DMS53 treated with DMSO at 0.1 percent for 48 hours (cell line): Measurements from ENCODE around the gene TBL2.
"Not testable (repeated sequence)": the region's sequence is repeated elsewhere in the genome, so short reads cannot be mapped to it uniquely, and the experiment has no call there.

Source experiments
- DNase-seq: peaks from one replicate; lab custom pipeline; 2025; ENCODE audit not compliant: unreplicated experiment; lab: John Stamatoyannopoulos, UW

The TBL2 gene

DNA sequence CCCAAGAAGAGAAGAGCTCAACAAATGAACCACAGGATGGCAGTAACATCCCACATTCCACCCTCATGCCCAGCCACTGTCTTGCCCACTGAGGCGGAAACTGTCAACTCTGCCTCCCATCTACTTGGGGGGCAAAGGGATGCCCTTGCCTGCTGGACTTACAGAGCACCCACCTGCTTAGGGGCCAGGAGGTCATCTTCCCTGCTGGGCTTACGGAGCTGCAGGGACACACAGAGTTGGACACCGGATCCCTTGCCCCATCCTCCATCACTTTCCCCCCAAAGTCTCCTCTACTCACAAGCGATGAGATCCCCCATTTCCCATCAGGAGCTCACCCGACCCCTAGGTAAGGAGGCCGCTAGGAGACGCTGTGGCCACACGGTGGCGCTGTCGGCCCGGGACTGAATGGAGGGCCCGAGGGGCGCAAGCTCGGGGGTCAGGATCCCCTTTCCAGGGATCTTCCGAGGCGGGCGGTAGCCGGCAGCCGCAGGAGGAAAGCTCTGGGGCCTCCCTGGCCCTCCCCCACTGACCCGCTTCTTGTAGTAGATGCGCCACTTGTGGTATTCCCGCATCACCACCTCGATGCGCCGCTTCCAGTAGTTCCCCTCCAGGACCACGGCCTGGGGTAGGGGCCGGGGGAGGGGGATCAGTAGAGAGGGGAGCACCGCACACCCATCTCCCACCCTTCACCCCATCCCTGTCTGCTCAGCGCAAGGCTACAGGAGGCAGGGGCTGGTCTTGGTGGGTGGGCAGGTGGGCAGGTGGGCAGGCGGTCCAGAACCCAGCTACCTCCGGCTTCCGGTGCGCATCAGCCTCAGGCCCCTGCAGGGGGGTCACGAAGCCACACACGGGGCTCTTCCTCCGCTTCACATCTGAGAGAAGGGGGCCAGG lies 28.7 kb upstream of the TBL2 start:
- peak; percentile 24 for DNase-seq

DNA sequence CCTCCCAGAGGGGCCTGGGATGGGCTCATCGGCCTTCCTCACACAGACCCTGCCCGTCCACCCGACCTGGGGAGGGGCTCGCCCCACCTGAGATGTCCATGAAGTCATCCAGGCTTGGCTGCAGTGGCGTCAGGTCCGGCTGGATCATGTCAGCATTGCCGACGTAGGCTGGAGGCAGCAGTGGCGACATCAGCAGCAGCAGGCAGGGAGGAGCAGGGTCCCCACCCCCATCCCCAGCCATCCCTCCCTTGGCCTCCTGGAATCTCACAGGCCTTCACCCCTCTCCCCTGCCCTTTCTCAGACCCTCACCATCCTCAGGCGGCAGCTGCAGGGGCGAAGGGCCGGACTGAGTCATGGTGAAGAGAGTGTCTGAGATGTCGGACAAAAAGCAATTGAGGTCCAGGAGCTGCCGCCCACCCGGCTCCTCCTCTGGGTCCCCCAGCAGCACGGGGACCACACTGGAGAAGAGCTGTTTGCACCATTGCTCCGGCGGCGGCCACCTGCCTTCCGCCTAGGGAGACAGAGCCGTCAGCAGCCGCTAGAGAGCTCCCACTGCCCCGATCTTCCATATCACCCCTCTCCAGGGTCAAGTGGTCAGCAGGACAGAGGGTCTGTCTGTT lies 27.3 kb upstream of the TBL2 start:
- no peak for DNase-seq

DNA sequence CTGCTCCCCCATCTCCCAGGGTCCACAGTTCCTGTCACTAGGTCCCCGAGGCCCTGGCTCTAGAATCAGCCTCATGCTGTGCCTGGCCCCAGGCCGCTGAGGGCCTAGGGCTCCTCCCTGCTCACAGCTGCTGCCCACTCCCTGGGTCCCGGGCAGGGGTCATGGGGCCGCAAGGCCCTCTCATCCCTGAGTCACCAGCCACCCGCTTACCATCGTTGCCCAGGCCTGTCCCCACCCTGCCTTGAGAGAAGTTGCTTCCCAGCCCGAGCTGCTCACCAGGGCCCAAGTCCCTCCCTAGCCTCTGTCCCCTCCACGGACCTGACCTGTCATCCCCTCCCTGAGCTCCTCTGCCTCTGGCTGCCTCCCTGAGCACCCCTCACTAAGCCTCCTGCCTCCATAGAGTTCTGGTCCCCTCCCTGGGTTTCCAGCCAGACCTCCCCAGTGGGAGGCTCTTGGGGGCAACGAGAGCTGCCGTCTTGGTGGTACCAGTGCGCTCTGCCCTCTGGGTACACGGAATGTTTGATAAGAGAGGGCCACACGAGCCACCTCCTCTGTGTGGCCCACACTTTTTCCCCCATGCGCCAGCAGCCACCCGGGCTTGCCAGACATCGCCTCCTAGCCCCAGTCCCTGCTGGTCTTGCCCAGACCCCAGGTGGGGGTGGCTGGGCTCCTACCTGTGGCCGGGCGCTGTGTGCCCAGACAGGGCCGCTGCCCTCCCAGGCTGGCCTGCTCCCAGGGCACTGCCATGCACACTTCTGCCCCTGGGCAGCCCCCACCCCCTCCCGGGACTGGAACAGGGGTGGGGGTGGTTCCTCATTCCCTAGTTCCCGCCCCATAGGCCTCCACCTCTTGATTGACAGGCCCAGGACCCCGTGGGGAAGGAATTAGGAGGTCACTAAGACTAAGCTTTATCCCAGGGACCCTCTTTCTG lies 24.6 kb upstream of the TBL2 start:
- no peak for DNase-seq

DNA sequence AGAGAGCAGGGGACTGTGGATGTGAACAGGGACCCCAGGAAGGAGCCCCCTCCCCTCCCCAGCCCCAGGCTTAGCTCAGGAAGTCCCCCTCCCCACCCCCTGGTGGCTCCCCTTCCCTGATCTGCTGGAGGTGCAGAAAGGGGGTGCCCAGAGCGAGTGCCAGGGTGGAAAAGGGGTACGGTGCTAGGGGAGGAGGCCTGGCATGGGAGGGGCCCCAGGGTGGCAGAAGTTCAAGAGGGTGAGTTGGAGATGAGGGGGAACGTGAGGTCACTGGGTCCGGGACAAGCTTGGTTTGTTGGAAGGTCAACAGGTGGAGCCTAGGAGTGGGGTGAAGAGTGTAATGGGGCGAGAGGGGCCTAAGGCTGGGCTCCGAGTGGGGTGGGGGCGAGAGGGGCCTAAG lies 21.5 kb upstream of the TBL2 start:
- DNase-seq = no peak

DNA sequence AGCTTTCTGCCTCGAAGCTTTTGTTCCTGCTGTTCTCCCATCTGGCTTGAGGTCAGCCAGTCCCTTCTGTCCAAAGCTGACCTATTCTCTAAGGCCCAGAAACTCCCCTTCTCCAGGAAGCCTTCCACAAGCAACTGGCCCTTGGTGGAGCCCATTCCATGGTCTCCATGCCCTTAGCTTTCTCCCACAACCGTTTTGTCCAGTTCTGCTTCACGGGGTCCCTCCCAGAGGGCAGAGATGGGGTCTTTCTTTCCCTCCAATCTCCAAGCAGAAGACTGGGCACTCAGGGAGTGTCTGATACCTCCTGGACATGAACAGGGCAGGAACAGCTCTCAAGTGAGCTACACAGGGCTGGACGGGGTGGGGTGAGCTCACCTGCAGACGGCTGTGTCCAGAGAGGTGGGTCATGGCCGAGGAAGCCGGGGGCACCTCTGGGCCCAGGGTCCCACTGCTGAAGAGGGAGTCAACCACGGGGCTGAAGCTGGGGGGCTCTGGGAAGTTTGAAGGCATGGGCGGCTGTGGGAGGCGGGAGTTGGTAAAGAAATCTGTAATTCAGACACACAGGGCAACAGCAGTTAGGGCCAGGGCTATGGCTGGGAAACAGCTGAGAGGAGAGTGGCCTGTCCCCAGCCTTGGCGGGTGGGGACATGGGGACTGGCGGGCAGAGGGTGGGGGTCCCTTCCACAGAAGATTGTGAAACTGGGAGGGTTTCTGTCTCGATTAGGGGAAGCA lies 20.9 kb upstream of the TBL2 start:
- DNase-seq = no peak

DNA sequence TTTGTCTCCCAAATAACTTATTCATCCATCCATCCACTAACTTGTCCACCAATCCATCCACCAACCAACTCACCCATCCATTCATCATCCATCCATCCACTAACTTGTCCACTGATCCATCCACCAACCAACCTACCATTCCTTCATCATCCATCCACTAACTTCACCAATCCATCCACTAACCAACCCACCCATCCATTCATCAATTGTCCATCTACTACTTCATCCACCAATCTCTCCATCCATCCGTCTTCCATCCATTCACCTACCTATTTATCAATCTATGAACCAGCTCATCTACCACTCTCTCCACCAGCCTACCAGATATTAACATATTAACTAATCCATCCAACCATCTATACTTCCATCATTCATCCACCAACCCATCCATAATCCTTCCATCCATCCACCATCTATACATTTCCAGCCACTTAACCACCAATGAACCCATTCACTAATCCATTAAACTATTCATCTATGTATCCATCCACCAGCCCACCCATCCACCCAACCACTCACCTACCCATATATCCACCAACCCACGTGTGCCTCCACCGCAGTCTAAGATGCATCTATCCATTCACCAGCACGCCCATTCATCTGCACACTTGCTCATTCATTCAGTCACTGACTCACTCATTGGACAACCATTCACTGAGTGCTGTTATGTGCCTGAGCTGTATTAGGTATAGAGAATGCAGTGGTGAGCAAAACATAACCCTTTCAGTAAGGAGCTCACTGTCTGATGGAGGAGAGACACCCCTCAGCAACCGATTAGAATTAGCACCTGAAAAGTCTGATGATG lies 19.8 kb upstream of the TBL2 start:
- DNase-seq = no peak

DNA sequence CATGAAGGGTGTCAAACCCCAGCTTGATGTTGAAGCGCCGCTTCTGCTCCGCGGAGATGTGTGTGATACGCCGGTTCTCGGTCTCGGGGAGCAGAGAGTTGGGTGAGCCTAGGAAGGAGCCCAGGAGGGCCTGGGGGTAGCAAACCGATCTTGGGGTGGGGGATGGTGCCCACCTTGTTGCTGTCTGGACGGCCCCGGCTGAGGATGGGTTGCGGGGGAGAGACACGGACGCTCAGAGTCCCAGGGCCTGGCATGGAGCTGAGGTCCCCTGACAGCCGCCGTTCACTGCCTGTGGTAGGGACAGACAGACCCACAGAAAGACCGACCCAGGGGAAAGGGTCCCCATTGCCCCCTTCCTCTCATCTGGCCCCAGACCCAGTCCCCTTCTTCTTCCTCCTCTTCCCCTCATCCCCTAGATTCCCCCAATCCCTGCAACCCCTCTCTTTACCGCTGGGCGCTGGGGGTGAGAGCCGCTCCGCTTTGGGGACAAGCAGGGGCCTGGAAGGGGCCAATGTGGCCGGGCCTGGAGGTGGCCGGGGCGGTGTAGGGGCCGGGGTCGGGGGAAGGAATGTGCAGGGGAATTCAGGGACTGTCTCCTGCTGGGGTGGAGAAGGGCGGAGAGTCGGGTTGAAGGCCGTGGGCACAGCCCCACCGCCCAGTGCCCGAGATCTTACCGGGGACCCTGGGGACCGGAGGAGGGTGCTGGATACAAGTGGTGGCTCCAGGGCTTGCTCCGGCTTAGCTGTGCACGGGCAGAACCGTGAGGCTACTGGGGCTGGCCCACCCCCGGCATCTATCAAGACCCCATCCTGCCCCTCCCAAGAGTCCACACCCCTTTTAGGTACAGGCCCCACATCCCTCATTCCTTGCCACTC lies 18.0 kb upstream of the TBL2 start:
- DNase-seq = no peak

DNA sequence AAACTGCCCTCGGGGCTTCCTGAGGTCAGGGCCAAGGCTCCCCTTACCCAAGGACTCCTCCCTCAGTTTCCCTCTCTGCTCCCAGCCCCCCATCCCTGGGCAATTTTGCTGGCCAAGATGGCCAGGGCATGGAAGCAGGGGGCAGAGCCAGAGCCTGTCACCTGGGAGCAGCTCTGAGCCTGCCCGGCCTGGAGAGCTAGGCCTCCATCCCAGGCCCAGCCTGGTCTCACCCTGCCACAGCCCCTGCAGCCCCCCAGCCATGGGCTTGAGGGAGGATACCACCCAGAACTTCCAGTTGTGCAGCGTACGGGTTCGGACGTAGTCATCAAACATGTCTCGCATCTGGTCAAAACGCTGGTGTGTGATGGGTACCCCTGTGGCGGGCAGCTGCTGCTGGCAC lies 17.0 kb upstream of the TBL2 start:
- no peak for DNase-seq

DNA sequence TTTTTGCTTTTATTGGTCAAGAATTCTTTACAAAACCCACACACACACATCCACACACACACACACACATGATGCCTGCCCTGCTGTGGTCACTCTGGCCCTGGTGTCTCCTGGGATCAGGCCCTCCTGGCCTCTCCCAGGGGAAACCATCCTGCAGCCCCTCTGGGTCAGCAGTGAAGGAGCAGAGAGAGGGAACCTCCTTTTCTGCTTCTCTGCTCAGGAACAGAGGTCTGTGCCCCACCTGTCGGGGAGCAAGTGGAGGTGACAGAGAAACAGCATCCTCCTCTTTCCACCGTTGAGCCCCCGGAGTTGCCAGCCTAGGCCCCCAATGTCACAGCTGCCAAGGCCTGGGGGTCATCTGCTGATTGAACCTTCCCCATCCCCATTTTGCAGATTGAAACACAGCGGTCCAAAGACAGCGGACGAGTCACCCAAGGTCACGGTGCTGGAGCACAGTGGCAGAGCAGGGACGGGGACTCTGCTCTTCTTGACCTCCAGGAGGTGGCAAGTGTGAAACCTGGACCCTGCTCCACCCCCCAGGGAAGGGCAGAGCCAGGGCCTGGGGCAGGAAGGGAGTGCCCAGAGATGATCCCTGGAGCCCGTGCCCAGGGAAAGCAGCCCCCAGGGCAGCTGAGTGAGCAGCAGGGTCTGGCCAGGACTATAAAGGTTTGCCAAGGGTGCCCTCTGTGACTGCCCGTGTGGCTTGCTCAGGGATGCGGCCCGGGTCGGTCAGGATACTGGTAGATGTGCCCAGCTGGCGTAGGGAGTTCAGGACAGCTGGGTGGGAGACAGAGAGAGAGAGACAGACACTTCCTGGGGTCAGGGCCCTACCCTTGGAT lies 15.0 kb upstream of the TBL2 start:
- DNase-seq = no peak

DNA sequence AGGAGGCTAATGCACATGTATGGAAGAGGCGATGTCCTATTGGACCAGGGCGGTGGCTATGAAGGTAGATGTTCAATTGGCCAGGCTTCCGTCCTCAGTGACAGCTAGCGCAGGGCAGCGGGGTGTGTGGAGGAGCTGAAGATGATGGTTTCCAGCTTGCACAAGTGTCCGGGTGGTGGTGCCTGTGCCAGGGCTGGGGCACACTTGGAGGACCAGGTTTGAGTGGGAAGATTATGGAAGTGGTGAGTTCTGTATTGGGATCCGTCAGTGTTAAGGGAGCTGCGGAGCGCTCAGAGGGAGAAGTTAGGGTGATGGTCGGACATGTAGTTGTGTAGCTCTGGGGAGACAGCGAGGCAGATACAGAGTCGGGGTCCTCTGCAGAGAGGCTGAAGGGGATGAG lies 8.5 kb upstream of the TBL2 start:
- DNase-seq = no peak

DNA sequence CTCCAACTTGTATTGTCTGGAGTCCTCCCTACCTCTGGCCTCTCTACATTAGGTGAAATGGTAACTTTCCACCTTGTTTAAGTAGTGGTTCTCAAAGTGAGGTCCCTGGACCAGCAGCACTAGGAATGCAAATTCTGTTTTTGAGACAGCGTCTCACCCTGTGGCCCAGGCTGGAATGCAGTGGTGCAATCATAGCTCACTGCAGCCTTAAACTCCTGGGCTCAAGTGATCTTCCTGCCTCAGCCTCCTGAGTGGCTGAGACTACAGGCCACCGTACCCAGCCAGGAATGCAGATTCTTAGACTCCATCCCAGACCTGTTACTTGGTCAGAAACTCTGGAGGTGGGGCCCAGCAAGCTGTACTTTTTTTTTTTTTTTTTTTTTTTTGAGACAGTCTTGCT lies 6.8 kb upstream of the TBL2 start:
- DNase-seq = no peak

DNA sequence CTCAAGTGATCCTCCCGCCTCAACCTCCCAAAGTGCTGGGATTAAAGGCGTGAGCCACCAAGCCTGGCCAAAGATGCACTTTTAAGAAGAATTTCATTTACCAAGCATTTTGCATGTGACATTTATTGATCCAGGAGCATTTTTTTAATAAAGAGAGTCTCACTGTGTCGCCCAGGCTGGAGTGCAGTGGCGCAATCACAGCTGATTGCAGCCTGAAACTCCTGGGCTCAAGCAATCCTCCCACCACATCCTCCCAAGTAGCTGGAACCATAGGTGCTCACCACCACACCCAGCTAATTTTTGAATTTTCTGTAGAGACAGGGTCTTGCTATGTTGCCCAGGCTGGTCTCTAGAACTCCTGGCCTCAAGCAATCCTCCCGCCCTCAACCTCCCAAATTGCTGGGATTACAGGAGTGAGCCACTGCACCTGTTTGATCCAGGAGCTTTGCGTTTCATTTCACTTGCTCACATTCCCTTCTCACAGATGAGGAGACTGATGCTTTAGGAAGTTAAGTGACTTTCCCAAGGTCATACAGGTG lies 4.4 kb upstream of the TBL2 start:
- no peak for DNase-seq

DNA sequence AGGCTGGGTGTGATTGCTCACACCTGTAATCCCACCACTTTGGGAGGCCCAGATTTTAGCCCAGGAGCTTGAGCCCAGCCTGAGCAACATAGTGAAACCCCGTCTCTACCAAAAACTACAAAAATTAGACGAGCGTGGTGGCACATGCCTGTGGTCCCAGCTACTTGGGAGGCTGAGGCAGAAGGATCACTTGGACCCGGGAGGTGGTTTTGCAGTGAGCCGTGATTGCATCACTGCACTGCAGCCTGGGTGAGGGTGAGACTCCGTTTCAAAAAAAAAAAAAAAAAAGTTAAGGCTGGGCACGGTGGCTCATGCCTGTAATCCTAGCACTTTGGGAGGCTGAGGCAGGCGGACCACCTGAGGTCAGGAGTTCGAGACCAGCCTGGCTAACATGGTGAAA lies 2.6 kb upstream of the TBL2 start:
- not testable (repeated sequence) for DNase-seq

DNA sequence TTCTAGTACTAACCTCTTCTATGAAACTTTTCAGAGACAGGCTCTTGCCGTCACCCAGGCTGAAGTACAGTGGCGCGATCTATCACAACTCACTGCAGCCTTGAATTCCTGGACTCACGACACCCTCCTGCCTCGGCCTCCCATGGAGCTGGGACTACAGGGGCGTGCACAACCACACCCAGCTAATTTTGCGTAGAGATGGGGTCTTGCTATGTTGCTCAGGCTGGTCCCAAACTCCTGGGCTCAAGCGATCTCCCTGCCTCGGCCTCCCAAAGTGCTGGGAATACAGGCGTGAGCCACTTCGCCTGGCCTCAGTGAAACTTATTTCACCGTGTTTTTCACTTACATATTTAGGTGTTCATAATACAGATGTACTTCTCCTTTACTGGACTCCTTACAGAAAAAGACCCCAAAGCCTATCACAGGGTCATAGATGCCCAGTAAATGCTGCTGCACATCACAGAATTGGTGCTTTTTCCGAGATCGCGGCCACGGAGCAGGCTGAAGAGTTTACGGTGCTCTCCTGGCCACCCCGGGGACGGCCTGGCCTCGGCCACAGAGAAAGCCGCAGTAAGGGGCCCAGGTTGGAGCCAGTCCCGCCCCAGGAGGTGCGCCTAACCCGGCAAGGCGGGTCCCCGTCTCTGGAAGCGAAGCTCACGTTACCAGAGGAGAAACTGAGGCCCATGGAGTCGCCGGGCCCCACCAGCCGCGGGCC lies 595 bp downstream of the TBL2 start:
- DNase-seq = peak; percentile 29

DNA sequence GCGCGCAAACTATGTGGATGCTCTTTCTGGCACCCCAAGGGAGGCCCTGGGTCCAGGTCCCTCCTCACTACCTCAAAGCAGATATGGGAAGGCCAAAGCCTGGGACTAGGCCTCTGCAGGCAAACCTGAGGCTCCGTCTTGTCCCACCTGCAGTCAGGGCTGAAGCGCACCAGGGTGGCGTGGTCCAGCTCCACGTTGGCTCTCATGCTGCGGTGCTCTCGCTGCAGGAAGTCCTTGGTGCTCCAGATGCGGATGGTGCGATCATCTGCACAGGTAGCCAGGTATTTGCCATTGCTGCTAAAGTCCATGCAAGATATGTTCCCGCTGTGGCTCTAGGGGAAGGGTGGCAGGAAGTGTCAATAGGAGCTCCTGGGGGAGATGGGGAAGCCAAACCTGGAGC lies 4.6 kb downstream of the TBL2 start:
- no peak for DNase-seq

DNA sequence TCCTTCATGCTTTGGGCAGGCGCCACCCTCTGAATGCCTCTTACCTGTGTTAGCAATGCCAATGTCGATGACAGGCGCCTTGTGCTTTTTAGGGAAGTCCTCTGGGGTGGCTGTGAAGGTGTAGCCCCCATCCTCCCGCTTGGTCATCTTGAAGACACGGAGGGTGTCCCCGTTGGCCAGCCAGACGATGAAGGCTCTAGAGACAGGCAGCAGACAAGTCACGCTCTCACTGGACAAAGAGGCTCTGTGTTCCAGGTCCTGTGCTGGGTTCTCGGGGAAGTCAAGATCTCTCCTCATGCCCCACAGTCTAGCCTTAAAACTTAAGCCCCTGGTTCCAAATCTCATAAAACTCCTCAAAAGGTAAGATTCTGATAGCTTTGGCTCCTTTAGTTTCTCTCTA lies 5.1 kb downstream of the TBL2 start:
- no peak for DNase-seq

DNA sequence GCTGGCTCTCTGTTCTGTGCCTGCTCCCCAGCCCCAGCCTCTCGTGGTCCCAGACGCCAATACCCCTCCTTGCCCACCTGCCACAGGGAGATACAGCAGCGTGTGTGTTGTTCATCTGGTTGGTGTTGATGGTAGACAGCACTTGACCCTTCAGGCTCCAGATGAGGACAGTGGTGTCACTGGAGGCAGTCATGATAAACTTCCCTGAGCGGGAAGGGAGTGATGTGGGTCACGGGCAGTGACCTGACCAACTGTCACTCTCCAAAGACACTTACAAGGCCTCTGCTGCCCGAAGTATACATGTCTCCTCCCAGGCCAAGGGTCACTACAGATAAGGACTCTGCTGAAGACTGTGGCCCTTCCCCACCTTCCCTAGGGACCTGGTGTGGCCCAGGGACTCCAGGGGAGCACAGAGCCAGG lies 5.6 kb downstream of the TBL2 start:
- no peak for DNase-seq
